Stimulated activated CD8-positive, alpha-beta memory T cell treated with anti-CD3 and anti-CD28 coated beads, Interleukin-15, amount 100 ng/mL, for 1 hour (primary cell): ENCODE results near the gene ABHD4.
"Not testable (repeated sequence)": the region's sequence is repeated elsewhere in the genome, so short reads cannot be mapped to it uniquely, and the experiment has no call there.

Experiments used
- DNase-seq: peaks from one replicate; pipeline ENCODE4 v3.0.0-alpha.2; 2020; ENCODE audit warnings: low read depth

The ABHD4 gene

DNA sequence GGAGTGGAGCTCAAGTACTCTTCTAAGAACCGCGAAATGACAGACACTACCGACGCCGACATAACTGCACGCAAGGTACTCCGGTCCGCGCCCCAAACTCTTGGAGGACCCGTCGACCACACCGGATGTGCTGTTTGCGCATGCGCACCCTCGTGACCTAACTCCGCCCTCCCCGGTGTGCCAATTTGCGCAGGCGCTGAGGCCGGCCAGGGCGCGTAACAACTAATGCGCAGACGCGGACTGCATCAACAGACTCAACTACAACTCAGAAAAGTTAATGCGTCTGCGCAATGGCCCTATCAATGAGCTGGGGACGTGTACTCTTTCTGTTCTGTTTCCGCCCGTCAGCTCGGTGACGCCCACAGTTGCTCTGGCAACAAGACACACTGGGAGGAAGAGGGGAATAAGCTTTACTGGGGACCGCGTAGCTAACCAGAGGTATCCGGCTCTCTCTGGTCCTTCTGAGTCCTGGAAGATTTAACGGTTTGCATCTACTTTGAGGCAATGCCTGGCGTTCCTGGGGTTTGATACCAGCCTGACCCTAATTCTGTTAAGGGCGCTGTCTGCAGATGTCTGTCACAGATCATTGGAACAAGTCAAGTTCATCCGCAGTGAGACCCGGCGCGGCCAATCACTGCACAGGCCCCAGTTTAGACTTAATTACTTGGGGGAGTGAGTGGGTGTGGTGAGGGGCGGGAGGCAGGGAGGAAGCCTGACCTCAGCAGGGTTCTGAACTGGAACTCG is 8.8 kb upstream of the ABHD4 start, which contains the start of gene DAD1:
Gene DAD1 (minus strand): TSS at position 129 of the 744 bp plus-strand sequence. CDS start 67 bp downstream, at position 62.
- peak; percentile 99 for DNase-seq

DNA sequence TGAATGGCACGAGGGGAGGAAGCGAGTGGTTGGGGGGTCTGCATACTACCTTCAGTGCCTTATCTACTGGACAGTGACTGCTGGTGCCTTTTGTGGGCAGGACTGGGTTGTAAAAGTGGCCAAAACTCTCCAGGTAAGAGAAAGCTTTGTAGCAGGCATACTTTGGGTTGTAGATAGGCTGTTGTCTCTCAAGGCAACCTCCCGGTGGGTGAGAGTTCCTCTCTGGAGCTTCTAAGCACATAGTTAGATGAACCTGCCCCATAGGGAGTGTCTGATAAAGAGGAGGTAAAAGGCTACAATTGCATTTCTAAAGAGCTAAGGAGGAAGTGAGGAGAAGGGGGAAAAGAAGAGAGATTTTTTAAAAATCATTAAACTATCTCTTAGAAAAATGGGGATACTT is 4.9 kb upstream of the ABHD4 start:
- DNase-seq, result no peak

GRCh38 chr14:22593601-22594000 is 4.5 kb upstream of the ABHD4 start:
- DNase-seq, result no peak

- no peak for DNase-seq
Measured at GRCh38 chr14:22594156-22594716, 3.9 kb upstream of the ABHD4 start.

- no peak for DNase-seq
Measured at GRCh38 chr14:22596354-22596879, 1.7 kb upstream of the ABHD4 start.

DNA sequence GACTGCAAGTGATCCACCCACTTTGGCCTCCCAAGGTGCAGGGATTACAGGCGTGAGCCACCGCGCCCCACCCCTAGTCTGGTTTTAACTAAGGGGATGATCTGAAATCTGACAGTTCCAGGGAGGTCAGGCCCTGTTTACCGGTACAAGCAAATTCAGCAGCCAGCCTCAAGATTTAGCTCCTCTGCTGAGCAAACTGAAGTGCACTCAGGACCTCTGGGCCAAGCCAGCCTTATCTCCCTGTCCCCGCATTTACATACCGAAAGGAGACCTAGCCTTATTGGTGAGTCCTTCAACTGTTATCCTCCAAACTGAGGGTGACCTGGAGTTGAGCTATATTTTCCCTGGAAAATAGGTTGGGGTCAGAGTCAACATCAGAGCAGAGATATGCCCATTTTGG is 835 bp upstream of the ABHD4 start:
- no peak for DNase-seq

- no peak for DNase-seq
Measured at GRCh38 chr14:22597771-22598098, 365 bp upstream of the ABHD4 start.

GRCh38 chr14:22598896-22599244 is 770 bp downstream of the ABHD4 start:
- DNase-seq, result no peak

DNA sequence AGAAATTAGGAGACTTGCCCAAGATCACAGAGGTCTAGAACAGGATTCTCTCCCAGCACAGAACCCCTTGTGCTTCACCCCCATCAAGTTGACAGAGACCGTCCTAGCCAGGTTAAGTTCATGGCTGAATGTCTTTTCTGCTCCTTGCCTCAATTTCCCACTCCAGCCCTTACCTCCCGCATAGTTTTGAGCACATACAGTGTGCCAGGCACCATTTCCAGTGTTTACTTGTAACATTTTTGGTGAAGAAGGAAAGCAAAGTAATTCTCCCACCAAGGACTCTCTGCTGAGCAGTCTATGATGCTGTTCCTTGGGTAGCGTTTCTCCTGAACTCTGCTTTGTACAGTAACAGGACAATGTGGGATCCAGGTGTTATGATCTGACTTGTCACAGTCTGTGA is 1.2 kb downstream of the ABHD4 start:
- DNase-seq, result no peak

DNA sequence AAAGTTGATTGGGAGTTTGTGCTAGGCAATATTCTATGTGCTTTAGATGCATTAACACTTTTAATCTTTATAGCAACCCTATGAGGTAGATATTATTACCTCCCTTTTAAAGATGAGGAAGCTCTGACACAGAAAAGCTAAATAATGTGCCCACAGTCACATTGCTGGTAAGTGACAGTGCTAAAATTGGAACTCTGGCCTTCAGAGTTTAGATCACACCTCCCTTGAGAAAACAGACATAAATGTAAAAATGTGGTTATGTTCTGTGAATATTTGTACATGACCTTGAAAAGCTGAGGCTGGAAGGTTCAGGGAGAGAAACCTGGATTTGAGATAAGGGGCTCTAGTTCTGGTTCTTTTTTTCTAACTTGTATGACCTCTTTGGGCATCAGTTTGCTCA is 1.9 kb downstream of the ABHD4 start:
- DNase-seq, result no peak

DNA sequence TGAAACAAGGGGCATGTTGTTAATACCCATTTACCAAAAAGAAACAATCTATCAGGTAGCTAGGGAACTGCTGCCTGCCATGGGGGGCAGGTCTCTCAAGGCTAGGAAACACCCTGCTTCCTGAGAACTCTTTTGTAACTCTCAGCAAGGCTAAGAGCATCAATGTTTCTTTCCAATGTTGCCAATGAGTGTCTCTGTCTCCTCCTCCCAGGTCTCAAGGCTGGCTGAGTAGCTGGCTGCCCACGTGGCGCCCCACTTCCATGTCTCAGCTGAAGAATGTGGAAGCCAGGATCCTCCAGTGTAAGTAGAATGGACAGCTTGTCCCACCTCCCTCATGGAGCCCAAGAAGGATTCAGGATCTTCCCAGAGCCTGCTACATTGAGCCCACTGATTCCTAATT is 3.4 kb downstream of the ABHD4 start:
- DNase-seq, result no peak

DNA sequence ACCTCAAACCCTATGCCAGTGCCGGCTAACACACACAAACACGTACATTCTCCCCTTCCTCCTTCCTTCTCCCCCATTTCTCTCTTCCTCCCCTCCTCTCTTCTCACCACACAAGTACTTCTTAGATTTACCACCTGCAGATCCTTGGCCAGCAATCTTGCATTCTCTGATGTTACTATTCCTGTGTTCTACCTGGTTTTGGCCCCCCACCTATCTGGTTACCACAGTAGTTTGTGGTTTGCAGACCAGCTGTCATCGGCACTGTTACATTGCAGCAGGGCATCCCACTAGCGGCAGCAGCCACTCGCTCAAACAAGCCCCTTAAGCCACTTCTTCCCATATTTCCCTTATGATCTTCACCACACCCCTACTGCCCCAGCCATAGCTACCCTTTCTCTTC is 3.9 kb downstream of the ABHD4 start:
- DNase-seq, result no peak

DNA sequence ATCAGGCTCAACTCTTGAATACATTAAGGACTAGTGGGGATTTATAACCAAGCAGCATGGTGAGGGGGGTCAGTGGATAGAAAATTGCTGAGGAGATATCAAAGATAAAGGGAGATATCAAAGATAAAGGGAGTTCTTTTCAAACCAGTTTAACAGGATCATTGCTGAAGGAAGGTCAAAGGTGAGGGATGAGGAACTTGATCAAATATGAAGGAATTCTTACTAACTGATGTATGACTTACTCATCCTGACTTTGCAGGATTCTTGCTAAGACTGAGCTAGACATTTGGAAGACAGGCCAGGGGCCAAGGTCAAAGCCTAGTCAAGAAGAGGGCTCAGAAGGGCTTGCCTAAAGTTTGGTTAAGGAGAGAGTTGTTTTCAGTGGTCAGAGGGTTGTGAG is 4.8 kb downstream of the ABHD4 start:
- DNase-seq, result no peak

- no peak for DNase-seq
Measured at GRCh38 chr14:22606380-22606779, 8.3 kb downstream of the ABHD4 start.

DNA sequence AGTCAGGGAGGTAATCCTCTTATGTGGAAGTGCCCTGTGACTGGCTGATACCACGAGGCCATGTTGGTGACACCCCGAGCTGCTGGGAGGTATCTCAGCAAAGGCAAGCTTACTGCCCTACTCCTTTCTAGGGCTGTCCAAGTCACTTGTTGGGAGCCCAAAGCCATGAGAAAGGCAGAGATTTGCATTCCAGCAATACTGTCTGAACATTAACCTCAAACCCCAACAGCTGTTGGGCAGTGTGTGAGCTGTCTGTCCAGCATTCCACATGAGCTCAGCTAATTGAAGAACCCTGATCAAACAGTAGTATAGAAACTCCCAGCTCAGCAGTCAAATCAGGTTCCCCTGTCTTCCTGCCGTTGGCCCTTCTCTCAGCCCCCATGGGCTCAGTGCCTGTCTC is 9.2 kb downstream of the ABHD4 start:
- no peak for DNase-seq

DNA sequence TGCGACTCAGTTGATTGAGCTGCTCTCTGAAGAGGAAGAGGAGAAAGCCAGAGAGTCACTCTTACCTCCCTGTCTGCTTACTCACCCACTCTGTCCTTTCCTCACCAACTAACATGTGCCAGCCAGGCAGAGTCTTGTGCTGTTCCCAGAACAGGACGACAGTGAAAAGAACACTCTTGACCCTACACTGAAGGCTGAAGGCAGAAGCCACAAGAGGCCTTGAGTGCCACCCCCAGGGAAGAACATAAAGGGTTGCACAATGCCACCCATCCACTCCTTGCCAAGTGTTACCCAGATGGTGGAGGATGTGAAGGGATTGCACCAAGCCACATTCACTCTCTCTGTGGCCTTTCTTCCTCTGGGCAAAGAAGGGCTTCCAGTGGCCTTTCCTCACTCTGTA is 12.8 kb downstream of the ABHD4 start:
- DNase-seq, result no peak

DNA sequence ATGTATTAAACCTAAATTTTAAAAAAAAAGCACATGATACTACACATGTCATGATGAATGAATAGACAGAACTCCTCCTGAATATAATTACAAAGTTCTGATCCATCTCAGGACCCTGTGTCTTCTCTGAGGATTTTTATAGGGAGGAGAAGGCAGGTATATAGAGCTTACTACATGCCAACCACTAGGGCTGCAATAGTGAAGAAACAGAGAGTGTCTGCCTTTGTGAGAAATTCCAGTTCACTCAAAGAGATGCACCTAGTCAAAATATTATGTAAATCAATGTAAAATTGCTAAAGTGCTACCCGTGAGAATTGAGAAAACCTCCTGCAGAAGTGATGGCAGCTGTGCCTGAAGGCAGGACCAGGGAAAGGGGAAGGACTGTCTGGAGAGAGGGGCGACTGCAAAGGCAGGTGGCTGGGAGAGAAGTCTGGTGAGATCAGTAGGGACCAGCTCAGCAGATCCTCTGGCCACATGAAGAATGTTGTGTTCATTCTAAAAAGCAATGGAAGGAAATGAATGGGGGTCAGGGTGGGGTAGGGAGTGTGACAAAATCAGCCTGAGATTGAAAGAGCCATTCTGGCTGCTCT is 15.1 kb downstream of the ABHD4 start:
- DNase-seq, result no peak

DNA sequence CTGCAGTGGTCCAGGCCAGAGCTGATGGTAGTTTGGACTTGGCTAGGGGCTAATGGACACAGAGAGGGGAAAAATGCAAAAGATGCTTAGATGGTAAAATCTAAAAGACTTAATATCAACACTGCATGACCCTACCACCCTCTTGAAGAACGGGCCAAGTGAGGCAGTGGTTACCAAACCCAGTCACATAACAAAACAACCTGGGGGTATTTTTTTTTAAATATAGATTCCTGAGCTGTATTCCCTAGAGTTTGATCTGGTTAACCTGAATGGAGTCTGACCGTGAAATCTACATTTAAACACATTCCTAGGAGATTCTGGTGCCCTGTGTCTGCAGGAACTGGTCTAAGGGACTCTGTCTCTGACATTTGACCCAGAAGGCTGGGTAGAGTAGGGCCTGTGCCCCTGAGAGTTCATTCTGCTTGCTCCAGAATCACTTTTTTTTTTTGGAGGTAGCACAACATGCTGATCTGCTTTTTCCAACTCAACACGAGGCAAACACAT is 15.7 kb downstream of the ABHD4 start:
- no peak for DNase-seq

- DNase-seq, result no peak
Measured at GRCh38 chr14:22614240-22614799, 16.2 kb downstream of the ABHD4 start.

DNA sequence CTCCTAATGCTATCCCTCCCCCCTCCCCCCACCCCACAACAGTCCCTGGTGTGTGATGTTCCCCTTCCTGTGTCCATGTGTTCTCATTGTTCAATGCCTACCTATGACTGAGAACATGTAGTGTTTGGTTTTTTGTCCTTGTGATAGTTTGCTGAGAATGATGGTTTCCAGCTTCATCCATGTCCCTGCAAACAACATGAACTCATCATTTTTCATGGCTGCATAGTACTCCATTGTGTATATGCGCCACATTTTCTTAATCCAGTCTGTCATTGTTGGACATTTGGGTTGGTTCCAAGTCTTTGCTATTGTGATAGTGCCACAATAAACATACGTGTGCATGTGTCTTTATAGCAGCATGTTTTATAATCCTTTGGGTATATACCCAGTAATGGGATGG is 17.7 kb downstream of the ABHD4 start:
- DNase-seq, result not testable (repeated sequence)

DNA sequence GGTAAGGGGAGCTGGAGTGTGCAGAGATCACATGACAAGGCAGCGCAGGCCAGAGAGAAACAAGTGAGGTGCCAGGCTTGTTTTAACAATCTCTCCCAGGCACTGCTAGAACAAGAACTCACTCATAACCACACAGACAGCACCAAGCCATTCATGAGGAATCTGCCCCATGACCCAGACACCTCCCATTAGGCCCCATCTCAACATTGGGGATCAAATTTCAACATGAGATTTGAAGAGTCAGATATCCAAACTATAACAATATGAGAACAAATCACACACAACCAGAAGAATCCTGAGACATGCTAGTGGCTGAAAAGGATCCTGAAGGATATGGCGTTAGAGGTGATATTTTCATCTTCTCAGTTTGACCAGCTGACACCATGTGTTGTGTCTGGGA is 24.2 kb downstream of the ABHD4 start:
- DNase-seq, result no peak

DNA sequence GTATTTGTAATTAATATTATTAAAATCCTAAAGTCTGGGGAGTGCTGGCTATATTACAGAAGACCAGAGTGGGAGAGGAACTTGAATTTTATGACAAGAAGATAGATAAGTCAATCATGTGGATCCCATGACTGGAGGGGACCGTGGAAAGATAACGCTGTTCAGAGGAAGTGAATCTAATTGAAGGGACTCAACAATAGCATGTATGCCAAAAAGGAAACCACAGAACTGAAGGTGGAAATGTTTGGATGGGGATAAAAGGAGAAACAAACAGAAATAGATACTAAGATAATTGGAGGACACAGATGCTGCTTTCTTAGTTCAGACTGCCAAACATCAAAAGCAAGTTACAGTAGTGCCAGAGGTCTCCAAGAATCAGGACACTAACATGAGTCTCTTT is 24.9 kb downstream of the ABHD4 start:
- no peak for DNase-seq

GRCh38 chr14:22626590-22626989 is 28.5 kb downstream of the ABHD4 start:
- DNase-seq, result no peak
